ENCODE data around the gene INHBC.

INHBC gene

DNA sequence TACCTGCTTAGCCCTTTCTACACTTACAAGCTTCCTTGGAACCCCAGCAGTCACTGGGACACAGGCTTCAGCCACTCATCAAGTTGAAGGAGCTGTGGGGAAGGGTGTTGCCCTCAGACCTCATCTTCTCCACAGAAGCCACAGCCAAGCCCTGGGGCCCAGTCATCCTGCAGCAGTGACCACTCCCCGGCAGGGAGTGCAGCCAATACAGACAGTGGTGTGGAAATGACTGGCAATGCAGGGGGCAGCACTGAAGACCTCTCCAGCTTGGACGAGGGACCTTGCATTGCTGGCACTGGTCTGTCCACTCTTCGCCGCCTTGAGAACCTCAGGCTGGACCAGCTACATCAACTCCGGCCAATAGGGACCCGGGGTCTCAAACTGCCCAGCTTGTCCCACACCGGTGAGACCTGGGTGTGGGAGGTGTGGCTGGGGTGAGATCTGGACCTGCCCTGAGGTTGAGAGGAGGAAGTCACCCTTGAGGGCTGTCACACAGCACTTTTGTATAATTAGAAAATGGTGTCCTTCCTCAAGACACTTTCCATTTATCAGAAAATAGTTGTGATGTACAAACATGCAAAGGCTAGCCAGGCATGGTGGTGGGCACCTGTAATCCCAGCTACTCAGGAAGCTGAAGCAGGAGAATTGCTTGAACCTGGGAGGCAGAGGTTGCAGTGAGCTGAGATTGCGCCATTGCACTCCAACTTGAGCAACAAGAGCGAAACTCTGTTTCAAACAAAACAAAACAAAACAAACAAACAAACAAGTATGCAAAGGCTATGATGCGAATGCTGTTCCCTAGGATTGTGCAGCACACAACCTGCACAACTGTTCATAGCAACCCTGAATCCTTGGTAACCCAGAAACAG, 34.9 kb downstream of the INHBC start:
- no peak for DNase-seq

- DNase-seq, result no peak
Measured at GRCh38 chr12:57470286-57470969, 35.8 kb downstream of the INHBC start.

- DNase-seq, result no peak
Measured at GRCh38 chr12:57470970-57471656, 36.5 kb downstream of the INHBC start.

DNA sequence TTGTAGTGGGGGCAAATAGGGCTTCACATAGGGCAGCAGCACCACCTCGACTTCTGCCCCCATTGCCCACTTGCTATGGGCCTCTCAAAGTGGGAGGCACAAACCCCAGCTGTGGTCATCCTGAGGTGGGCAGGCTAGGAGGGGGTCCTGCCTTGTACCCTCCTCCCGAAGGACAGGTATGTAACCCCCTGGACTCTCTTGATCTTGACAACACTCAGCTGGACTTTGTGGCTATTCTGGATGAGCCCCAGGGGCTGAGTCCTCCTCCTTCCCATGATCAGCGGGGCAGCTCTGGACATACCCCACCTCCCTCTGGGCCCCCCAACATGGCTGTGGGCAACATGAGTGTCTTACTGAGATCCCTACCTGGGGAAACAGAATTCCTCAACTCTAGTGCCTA, 37.1 kb downstream of the INHBC start:
- no peak for DNase-seq

DNA sequence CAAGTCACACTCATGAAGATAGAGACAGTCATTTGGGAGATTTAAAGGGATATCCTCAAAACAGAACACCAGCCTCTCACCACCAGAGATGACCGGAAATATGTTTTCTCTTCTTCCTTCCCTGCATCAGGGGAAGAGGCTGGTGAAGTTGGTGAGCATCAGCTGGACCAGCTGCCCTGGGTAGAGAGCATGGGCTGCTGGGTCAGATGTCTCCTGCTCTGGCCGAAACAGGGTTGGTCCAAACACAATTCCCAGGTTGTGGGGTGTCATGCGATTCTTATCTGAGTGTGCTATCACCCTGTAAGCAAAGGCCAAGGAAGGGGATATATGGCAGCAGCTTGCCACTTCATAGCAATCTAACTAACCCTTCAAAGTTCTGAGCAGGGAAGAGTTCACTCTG, 37.8 kb downstream of the INHBC start:
- DNase-seq, result no peak

DNA sequence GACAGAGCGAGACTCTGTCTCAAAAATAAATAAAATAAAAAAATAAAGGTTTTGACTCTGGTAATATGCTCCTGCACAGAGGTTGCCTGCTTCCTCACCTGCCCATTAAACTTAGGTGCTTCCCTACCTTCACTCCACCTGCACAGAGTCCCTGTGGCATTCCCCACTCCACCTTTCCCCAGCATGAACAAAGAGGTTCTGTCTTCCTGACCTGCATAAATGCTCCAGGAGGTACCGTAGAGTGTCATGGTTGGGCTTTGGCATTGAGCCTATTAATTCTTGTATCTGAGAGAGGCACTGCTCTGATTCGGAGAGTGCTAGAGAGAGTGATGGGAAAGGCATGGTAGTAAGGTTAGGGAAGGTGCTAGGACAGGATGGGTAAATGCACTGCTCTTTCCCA, 38.8 kb downstream of the INHBC start:
- DNase-seq, result no peak

GRCh38 chr12:57473886-57474285, 39.3 kb downstream of the INHBC start:
- no peak for DNase-seq

DNA sequence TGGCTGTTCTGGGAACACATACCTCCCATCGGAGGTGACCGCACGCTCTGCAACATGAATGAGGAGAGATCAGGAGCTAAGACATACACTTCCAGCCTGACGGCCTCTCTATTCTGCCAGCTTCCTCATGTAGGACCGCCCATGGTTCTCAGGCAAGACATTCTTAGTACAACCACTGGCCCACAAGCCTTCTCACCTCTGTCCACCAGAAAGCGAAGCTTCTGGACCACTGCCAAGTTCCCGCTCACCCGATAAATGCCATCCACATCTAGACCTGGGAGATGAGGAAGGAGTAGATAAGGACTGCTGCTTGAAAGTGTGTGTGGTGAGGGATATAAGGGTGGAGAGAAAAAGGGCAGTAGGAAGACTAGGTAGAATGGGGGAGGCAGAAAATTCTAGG, 39.8 kb downstream of the INHBC start:
- no peak for DNase-seq

- DNase-seq, result no peak
Measured at GRCh38 chr12:57474862-57475261, 40.3 kb downstream of the INHBC start.

DNA sequence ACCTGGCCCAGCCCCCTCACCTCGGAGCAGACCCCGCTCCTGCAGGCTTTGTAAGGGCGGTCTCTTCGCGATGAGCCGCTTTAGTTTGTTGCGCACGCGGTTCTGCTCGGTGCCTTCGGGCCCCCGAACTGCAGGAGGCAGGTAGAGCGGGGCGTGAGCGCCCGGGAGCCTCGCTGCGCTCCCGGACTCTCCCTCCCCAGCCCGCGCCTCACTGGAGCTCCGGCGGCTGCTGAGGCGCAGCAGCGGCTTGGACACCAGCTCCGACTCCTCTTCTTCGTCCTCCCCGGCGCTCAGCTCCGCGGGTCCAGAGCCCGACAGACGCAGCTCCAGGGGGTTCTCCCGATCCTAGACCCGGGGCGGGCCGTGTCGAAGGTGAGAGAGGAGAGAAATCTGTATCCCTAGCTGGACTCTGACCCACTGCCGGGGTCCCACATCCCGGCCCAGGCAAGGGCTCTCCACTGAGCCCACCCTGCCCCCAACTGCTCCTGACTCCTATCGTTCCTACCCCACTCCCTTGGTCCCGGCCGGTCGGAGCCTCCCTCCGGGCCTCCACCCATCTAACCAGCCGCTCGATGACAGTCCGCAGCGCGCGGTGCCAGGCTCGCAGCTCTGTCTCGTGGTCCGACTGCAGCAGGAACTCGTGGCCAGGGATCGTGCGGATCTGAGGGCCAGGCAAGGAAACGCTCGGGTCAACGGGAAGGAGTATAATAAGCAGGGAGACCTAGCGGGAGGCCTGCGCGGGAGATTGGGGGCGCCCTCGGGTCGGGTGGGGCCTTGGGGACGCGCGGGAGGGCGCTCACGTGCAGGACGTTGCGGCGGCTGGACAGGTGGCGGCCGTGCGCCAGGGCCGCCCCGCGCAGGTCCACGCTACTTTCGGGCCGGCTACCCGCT, 40.9 kb downstream of the INHBC start:
- no peak for DNase-seq

DNA sequence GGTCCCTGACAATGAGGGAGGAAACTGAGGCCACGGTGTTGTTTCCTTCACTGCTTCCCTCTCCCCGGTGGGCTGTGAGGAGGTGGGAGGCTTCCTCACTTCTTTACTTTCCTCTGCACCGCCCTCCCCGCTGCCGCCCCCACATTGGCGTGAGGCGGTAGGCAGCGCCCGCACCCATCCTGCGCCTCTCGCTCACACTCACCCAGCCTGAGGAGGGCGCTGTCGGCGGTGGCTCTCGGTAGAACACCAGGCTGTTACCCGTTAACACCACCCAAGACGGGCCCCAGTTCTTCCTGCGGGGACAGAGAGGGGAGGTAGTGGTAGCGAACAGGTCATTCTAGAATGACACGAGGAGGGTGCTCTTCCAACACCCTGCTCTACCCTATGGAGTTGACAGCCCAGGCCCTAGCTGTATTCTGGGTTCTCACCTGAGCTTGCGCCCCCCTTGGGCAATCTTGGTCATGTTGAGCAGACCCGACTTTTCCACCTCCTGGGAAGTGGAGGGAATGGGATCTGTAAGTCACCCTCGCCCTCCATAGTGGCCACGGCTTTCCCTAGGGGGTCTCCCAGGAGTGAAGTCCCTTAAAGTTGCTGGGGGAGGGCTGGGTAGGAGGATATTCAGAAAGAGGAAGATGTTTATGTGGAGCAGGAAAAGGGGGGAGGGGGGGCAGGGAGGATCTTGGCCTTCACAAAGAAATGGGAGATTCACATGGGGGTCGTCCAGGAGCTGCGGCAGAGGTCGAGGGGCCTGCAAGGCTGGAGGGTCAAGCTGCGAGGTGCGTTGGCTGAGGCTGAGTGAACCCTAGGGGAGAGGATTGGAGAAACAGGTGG, 41.8 kb downstream of the INHBC start:
- DNase-seq, result peak; percentile 64 to 69

- no peak for DNase-seq
Measured at GRCh38 chr12:57476993-57477709, 42.6 kb downstream of the INHBC start.

DNA sequence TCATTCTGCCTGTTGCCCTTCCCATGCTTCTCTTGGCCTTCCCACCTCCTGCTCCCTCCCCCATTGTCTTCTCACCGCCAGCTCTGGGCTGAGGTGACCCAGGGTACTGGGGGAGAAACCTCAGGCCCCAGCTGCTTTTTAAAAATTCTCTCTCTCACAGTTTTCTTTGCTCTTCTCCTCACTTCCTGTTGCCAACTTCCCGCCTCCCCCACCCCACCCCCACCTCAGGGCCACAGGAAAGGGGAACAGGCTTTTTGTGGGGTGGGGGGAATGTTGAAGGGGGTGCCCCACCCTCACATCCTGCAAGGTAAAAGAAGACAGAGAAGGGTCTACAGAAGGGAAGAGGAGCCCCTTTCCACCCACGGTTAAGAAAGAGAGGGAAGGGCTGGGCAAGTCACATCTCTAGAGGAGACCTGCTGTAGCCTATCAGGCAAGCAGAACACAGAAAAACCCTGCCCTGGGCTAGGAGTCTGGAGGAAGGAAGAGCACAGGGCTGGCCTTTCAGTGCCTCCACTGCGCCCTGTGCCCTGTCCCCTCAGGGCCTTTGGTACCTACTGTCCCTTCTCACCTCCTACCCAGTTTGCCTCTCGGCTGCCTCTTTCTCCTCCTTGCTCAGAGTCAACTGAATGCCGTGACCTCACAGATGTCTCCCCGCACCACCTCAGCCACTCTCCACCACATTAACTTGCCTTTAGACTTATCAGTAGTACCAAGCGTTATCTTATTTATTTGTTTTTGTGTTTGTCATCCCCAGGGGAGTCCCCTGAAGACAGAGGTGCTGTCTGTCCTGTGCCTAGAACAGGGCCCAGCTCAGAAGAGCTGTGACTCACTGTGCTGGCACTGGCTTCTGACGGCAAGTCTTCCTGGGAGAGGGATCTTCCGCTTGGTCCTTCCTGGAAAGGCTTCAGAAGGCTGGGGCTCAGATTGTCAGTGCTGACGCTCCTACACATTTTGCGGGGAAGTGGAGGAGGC, 43.4 kb downstream of the INHBC start:
- peak; percentile 60 to 61 for DNase-seq

DNA sequence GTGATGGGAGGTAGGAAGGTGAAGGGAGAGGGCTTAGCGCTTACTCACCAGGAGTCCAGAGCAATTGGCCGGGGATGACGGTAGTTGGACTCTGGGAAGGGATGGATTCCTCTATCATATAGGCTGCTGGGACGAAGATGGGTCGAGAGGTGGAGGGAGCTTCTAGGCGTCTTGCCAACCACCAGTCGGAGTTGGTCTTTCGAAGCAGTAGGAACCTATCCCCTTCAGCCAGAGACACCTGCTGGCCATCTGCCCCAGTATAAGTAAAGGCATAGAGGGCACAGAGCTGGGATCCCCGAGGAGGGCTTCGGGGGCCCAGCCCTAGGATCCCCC, 44.4 kb downstream of the INHBC start:
- DNase-seq, result no peak

GRCh38 chr12:57479376-57480115, 45.0 kb downstream of the INHBC start, which contains the start of gene ARHGAP9:
ARHGAP9 (minus strand) TSS chr12:57479866; CDS start chr12:57479406, 460 bp downstream.
- DNase-seq, result peak; percentile 58 to 67

DNA sequence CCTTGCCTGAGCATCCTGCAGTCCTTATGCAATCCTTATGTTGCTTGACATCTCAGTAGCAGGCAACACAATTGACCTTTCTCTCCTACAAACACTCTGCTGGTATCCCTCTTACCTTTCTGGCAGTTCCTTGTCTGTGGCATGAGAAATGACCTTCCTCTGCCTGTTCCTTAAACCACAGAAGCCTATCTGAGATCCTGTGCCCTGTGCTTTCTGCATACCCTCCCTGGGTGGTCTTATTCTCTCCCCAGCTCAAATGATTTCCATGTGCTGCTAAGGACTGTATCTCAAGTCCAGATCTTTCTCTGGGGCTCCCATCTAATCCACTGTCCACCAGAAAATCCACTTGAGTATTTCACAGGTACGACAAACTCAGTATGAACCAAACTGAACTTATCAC, 47.1 kb downstream of the INHBC start:
- DNase-seq, result no peak

DNA sequence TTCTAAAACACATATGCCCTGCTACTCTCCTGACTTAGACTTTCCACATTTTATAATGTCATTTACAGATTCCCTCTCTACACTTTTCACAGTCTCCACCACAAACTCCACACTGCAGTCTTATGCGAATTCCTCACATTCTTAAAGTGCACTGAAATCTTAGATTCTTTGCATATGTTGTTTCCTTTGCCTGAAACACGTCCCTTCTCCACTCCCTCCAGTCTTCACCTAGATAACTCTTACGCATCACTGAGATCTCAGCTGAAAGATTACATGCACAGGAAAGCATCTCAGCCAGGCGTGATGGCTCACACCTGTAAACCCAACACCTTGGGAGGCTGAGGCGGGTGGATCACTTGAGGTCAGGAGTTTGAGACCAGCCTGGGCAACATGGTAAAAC, 48.9 kb downstream of the INHBC start:
- no peak for DNase-seq

- no peak for DNase-seq
Measured at GRCh38 chr12:57485695-57486094, 51.1 kb downstream of the INHBC start.

DNA sequence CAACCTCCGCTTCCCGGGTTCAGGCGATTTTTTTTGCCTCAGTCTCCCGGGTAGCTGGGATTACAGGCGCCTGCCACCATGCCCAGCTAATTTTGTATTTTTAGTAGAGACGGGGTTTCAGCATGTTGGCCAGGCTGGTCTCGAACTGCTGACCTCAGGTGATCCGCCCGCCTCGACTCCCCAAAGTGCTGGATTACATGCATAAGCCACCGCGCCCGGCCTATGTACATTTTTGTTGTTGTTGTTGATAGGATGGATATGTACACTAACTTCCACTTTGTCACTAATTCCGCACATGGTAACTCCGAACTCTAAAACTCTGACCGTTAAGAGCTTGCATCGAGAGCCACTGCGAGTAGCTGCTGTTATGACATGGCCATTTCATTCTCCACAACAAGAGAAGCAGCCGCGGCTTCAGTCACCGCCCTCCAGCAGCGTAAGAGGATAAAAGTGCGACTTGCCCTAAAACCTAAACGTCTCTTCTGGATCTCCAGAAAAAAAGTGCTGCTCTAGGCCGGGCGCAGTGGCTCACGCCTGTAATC, 52.5 kb downstream of the INHBC start:
- no peak for DNase-seq
